HG02981 (cell line): Measurements from ENCODE around the gene ARL8A.
"Not testable (repeated sequence)": the region's sequence is repeated elsewhere in the genome, so short reads cannot be mapped to it uniquely, and the experiment has no call there.

Experiments used
- ATAC-seq: cut with Tn5 transposase; IDR thresholded peaks from one replicate; pipeline ENCODE4 v1.9.1; 2021; ENCODE audit warnings: mild to moderate bottlenecking, moderate library complexity; ENCODE audit not compliant: unreplicated experiment

ARL8A gene

GRCh38 chr1:202121006-202121405 lies 23.5 kb downstream of the ARL8A start:
- ATAC-seq, result no peak

- no peak for ATAC-seq
Observed at GRCh38 chr1:202117898-202118371, 26.6 kb downstream of the ARL8A start.

- no peak for ATAC-seq
Observed at GRCh38 chr1:202116287-202116686, 28.2 kb downstream of the ARL8A start.

GRCh38 chr1:202113690-202114300 lies 30.7 kb downstream of the ARL8A start:
- ATAC-seq, result no peak

- ATAC-seq, result no peak
Observed at GRCh38 chr1:202112859-202113689, 31.5 kb downstream of the ARL8A start.

- ATAC-seq, result not testable (repeated sequence)
Observed at GRCh38 chr1:202111589-202111988, 32.9 kb downstream of the ARL8A start.

GRCh38 chr1:202110977-202111376 lies 33.6 kb downstream of the ARL8A start:
- ATAC-seq, result no peak

- no peak for ATAC-seq
Observed at GRCh38 chr1:202107801-202108731, 36.5 kb downstream of the ARL8A start.

- ATAC-seq, result no peak
Observed at GRCh38 chr1:202107321-202107761, 37.2 kb downstream of the ARL8A start.

- ATAC-seq, result no peak
Observed at GRCh38 chr1:202106340-202107254, 37.9 kb downstream of the ARL8A start.

GRCh38 chr1:202105571-202106339 lies 38.8 kb downstream of the ARL8A start:
- ATAC-seq, result no peak

GRCh38 chr1:202104073-202104472 lies 40.5 kb downstream of the ARL8A start:
- no peak for ATAC-seq

- no peak for ATAC-seq
Observed at GRCh38 chr1:202101184-202101583, 43.4 kb downstream of the ARL8A start.

GRCh38 chr1:202093858-202094257 lies 50.7 kb downstream of the ARL8A start:
- ATAC-seq, result no peak

- ATAC-seq, result no peak
Observed at GRCh38 chr1:202090994-202091393, 53.5 kb downstream of the ARL8A start.

GRCh38 chr1:202088206-202088605 lies 56.3 kb downstream of the ARL8A start:
- ATAC-seq, result no peak

GRCh38 chr1:202086579-202087350 lies 57.8 kb downstream of the ARL8A start:
- no peak for ATAC-seq

GRCh38 chr1:202085682-202086373 lies 58.7 kb downstream of the ARL8A start:
- no peak for ATAC-seq
